HG03439 (cell line): Measurements from ENCODE around the gene TXNDC5.
A peak's percentile ranks its signal among the peaks of the same experiment; 100 is the strongest.

ENCODE experiments used
- ATAC-seq: cut with Tn5 transposase; IDR thresholded peaks from one replicate; pipeline ENCODE4 v1.9.1; 2021; ENCODE audit warnings: mild to moderate bottlenecking, moderate library complexity; ENCODE audit not compliant: unreplicated experiment

TXNDC5 gene

DNA sequence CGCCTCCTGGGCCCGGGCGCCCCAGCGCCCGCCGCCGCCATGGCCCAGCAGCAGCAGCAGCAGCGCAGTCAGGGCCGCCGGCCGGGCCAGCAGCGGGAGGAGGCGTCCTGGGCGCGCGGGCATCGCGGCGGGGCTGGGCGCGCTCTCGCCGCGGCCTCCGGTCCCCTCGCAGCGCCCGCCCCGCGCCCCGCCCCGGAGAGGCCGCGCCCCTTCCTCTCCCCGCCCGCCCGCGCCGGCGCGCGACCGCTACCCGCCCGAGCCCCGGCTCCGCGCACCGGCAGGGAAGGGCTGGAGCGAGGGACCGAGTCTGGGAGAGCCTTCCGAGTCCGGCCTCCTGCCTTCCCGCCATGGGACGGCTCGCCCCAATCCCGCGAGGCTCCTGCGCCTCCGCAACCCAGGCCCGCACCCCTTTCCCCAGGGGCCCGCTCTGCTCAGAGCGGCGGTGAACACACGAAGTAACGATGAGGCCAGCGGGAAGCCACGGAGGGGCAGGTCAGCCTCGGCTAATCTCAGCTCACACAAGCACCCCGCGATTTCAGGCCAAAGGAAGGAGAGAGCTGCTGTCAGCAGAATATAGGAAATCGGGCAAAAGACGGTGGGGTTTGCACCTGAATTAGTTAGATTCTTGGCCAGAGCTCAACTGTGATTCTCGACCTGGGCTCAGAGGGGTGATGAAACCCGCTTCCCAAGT is at the start of gene TXNDC5:
TSS of gene TXNDC5 (minus strand) at position 135 of the 691 bp plus-strand sequence. CDS start at position 123, 12 bp downstream.
- peak; percentile 65 for ATAC-seq

DNA sequence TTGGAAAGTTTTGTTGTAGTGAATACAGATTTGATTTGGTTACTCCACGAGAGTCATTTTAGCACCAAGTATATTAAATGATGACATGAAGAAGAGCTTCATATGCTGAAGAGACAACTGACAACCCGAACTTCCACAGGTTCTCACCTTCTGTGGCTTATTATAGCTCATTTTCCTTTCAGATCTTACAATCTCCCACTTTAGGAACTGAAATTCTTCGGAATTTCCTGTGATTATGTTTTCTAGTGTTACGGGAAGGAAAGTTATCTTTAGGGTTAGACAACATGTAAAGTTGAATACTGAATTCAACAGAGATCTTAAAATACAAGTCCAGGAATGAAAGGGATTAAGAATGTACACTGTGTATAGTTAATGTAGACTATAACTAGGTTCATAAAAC is 49.6 kb upstream of the TXNDC5 start:
- no peak for ATAC-seq

DNA sequence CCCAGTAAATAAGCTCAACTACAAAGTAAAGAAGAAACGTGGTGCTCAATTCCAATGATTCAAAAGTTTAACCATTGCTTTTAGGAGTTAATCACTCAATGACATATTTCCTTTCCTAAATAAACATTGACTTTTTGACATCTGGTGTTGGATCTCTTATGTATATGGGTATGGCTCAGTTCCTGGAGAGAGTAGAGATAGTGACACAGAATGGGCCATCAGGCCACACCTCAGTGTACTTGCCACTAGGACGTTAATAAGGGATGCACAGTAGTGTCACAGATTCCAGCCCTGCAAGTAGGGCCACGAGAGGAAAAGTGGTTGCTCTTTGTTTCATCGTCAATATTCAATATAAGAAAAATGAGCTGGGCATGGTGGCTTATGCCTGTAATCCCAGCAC is 48.9 kb upstream of the TXNDC5 start:
- ATAC-seq, result no peak

DNA sequence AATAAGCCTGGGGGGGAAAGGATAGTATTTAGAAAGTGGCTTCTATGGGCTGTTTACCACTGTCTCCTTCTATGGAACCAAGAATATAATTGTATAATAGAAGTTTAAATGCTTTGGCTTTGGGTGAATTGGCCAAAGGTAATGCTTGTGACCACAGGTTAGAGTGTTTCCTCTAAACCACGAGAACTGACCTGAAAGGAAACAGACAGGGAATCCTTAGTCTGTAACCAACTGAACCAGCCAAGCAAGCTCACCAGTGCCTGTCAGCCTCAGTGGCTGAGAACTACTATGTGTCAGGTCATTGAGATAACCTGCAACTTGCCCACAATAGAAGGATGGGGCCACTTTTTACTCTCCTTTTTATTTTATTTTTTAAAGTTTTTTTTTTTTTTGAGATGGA is 47.9 kb upstream of the TXNDC5 start:
- ATAC-seq, result no peak

DNA sequence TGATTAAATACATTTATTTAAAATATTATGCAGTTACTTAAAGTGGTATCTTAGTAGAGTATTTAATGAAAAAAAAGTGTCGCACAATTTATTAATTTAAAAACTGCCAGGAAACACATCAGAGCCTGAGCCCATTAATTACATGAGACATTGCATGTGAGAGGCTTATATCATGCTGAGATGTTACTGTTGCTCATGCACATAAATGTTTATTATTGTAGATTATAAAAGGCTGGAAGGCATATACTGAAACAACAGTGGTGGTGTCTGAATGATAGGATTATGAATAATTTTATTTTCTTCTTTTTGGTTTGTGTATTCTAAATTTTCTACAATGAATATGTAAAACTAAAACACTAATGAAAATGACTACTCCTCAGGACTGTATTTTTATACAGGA is 45.7 kb upstream of the TXNDC5 start:
- no peak for ATAC-seq

DNA sequence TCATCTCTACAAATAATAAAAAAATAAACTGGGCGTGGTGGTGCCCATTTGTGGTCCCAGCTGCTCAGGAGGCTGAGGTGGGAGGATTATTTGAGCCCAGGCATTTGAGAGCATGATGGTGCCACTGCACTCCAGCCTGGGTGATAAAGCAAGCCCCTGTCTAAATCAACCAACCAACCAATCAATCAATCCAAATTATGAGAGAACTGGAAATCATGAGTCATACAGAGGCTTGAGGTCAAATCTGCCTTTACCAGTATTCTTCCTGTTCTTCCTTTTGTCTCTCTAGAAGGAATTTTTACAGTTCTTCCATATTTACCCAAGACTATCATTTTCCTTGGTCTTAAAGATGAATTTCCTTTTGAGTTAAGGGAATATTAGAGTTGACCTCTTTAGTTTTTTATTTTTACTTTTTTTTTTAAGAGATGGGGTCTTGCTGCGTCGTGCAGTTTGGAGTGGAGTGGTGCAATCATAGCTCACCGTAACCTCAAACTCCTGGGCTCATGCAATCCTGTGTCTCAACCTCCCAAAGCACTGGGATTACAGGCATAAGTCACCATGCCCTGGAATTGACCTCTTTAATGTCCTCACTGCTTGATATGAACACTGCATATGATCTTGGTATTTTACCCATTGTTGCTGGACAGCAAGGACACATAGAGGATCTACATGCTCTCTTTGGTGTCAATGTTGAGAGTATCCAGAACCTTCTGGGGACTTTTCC is 44.1 kb upstream of the TXNDC5 start:
- ATAC-seq, result no peak

DNA sequence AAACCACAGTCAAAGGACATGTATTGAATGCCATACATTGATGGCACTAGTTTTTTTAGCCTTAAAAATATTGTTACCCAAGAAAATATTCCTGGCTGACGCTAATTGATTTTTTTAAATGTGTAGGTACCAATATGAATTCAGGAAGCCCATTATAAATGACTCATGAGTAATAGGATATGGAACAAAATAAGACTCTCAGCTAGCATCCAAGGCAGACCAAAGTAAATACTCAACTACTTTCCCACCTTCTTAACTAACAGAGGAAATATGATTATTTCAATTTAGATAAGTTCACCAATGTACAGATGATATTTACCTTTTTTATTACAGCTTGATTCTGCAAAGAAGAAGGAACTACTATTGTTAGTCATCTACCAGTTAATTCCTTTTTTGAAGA is 43.2 kb upstream of the TXNDC5 start:
- no peak for ATAC-seq

DNA sequence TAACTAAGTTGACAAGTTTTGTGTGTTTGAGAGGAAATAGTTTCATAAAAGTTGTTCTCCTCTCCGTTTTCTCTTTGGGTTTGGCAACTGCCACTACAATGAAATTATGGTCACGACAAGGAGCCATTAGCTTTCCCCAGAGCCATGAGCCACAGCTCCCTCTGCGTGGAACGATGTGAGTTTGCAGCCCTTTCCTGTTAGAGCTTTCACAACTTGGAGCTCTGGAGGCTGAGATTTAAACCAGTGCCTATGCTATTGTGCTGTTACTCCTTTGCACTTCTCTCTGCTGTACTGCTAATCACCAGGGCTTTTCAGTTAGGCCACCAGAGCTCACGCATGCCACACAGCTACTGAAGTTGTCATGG is 29.3 kb upstream of the TXNDC5 start:
- peak; percentile 37 for ATAC-seq

DNA sequence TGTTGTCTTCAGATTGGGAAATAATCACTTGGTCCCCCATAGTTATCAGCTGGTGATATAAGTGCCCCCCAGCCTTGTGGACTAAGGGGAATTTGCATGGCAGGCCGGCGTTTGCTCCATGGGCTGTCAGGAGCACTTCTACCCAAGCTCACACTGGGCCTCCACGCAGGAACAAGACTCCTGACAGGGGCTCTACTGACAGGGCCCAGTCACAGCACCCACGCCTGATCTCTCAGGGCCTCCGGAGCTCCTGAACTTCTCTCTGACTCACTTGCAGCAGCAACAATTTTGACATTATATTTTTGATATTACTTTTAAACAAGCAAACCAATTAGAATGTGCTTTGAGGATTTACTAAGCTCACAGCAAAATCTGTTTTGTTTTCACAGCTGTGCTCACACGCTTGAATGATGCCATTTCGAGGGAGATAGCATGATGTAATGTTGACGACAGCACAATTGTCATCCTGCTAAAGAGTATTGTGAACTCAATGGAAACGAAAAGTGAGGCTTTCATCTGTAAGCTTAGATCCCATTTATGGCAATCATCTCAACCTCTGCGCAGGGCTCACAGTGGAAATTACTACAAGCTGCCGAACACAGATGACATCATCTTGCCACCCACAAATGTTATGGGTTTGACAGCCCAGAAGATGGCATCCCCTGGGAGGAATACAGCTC is 28.7 kb upstream of the TXNDC5 start:
- peak; percentile 65 for ATAC-seq

DNA sequence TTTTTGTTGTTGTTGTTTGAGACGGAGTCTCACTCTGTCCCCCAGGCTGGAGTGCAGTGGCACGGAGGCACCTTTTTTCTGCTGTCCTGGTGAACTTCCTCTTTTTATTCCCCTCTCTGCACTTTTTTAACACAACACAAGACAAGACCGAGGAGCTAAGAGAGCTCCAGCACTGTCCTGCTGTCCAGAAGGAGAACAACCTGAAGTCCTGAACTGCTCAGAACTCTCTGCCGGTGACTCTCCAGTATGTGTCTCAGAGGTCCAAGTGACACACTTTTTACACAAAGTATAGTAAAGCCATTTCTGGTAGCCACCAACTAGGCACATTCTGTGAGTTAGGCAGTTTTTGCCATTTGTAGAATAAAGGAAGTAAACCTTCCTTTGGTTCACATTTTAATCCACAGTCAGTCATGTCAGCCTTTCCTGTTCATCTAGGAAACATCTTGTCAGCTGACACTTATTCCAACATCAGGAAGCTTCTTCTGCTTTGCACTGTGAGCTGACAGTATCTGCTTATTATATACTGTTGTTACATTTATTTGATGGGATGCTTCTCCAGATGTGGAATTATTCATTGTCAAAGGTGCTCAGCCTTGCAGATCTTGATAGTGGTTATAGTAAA is 28.1 kb upstream of the TXNDC5 start:
- ATAC-seq, result no peak

DNA sequence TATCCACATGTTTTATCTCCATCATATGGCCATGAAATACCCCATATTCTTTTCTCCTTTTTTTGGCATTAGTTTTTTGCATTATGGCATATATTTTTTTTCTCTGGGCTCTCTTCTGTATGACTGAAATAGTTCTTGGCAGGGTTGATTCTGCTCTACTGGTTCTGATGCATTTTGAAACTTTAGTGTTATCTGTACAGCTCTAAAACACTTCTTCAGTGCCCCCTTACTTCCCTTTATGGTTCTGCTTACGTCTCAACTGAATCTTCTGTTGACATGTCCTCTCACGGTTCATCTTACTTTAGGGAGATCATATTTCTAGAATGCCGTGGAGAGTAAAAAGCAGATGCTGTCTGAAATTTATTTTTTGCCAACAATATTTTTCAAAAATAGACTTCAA is 23.2 kb upstream of the TXNDC5 start:
- peak; percentile 84 for ATAC-seq

DNA sequence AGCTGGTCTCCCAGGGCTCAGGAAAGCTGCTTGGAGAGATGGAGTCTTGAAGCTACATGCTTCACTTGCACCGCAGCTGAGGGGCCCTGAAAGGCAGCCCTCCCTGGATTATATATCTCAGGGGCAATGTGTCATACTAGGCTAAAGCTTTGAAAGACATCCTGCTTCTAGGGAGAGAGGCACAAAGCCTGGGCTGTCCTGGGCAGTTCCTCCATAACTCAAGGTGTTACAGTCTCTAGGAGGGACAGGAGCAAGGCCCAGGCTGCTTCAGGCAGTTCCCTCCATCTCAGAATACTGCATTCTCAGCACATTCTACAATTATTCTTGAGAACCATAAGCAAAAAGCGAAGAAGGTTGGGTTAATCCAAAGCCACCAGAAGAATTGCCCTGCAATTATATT is 22.0 kb upstream of the TXNDC5 start:
- ATAC-seq, result no peak

DNA sequence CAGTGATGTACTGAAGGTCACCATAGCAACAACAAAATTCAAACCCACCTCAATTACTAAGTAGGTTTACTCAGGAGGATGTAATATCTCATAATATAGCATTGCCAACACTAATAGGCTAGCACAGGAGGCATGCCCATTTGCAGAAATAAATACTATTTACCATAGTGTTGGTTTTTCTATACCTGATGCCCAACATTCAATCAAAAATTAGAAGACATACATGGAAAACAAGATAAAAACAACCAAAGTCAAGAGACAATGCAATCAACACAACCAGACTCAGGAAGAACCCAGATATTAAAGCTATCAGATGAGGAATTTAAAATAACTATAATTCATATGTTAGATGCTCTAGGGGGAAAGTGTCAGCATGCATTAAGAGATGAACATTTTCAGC is 14.3 kb upstream of the TXNDC5 start:
- ATAC-seq, result no peak

DNA sequence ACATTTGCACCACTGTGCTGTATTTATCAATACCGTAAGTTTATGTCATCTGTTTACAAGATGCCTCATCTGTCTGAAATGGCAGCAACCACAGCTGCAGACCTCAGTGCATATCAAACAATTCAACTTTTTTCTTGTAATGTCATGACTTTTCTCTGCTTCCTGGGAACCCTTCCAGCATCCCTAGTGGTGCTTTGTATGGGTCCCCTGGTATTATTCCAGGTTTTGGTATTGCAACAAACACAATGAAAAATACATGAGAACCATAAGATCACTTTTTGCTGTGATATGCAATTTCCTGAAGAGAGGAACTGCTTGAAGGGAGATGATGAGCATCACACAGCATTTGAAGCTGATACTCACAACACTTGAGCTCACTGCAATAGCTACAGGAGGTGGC is 12.0 kb upstream of the TXNDC5 start:
- ATAC-seq, result no peak

DNA sequence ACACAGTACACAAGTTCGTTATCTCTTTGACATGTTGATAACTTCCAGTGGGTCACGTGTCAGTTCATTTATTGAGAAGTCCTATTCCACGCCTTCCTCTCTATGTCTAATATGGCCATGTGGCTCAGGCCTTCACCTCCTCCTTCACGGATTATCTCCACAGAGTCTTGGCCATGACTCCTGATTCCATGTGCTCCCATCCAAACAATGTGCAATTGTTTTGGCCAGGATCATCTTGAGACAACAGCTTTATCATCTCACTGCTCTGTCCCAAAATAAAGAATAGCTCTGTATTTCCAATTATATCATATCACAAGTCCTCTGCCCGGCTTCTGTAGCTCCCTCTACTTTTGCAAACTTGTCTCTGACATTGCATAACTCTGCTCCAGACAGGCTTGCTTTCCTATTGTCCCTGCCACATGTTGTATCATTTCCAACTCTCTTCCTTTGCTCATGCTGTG is 11.1 kb upstream of the TXNDC5 start:
- ATAC-seq, result no peak

DNA sequence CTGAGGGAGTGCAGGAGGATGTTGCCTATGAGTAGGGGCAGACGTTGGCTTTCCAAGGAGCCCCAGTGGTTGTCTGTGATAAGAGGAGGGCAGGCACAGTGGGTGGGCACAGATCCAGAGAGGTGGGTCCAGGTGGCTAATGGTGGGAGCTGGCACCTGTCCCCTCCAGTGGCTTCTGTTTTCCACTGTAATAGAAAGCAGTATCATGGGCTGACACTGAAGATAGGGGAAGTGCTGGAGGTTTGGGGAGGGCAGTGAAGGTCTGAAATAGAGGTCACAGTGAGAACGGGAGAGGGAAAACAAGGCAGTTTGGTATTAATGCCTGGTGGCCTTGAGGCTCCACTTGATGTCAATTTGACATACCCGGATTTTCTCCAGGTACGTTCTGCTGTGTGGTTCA is 10.5 kb upstream of the TXNDC5 start:
- ATAC-seq, result no peak

DNA sequence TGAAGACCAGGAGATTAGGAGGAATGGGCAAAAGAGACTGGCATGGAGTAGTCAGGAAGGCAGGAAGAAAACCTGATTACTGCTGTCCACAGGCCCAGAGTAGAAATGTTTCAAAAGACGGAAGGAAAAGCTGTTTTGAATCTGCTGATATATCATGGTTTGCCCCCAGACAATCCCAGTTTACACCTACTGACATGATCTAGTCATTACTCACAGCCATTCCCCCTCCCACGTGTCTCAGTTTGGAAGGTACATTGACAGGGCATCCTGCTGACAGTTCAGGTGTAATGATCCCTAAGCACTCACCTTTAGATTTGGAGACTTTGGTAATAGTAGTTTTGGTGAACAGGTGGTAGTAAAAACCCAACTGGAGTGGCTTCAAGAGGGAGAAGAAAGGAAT is 9.8 kb upstream of the TXNDC5 start:
- ATAC-seq, result no peak

DNA sequence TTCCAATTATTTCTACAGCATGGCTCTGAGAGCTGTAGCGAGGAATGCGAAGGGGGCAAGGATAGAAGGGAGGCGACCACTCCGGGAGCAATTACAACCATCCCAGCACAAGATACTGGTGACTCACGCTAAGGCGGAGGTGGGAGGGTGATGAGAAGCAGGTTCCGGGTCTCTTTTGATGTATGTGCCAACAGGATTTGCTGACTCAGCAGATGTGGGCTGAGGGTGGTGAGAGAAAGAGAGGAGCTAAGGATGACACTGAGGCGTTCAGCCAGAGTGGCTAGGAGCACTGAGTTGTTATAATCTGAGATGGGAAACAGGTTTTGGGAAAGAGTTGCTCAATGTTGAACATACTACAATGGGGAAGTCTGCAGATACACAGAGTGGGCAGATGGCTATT is 9.3 kb upstream of the TXNDC5 start:
- no peak for ATAC-seq

DNA sequence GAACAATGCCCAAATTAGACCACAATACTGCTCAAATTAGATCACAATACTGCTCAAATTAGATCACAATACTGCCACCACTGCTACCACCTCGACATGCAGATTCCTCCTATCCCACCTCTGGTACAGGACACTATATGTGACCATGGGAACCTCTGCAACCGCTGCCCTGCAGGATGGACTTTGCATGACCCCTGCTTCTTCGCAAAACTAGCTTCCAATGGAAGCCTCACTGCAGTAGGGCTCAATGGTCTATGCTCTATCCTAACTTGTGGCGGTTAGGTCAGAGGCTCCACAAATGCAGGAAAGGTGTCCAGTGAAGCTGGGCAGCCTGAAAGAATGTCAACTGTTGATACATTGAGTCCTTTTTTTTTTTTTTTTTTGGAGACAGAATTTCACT is 7.8 kb upstream of the TXNDC5 start:
- no peak for ATAC-seq

DNA sequence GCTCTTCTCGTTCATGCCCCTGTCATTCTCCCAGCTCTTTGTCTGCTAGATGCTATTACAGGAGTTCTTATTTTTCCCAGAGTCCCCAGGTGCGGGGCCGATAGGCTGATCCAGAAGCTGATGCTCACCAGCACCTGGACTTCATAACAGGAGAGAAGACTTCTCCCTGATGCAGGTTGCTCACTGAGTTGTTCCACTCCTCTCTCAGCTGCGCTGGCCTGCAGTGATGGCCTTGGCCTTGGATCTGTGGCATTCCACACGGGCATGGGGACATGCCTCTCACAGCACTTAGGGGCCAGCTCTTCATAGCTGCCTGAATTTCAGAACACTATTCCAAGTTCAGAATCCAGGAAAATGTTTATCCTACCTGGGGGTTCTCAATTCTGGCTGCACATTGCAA is 7.1 kb upstream of the TXNDC5 start:
- ATAC-seq, result no peak

DNA sequence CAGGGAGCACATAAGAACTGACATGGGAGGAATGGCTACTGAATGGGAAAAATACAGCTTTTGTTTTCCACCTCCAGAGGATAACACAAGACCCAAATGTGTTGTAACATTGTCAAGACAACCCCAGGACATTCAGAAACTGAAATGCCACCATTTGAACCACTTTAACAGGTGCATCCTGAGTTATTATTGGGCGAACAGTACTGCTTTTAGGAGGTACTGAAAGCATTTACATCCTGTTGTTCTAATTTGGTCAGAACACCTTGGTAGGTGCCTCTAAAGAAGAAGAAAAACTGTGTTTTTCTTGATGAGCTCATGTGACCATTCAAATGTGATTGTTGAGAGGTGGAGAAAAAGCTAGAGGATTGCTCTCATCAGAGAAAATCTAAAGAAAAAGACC is 6.4 kb upstream of the TXNDC5 start:
- peak; percentile 89 for ATAC-seq
